A673 (cell line): ENCODE data around the gene ARMH1. TPM values are rescaled to one million over a fixed set of nuclear protein-coding genes. Genes with fewer than 3 reads are reported as not detected.
A peak's percentile ranks its signal among the peaks of the same experiment; 100 is the strongest.

Experiments
- Bru-seq: library from RNA; stranded (reverse); fragments of 400-500 nt; gene quantifications from one replicate; lab custom pipeline; 2021; lab: Mats Ljungman, UMichigan
- BruChase-seq, 2 experiments: library from RNA; stranded (reverse); fragments of 400-500 nt; gene quantifications; one replicate each; lab custom pipeline; 2021; lab: Mats Ljungman, UMichigan
- BruUV-seq: library from RNA; stranded (reverse); fragments of 400-500 nt; replicated peaks from 2 replicates; lab custom pipeline; 2021; lab: Mats Ljungman, UMichigan
- CTCF ChIA-PET: fragments of 300-600 bp; sonication (Branson Sonifier 250); formaldehyde crosslinking; loops from one replicate; lab custom pipeline; 2022; ENCODE audit warnings: antibody characterized with exemption; lab: Charles Lee
- POLR2A ChIA-PET: fragments of 300-600 bp; sonication (Branson Sonifier 250); formaldehyde crosslinking; loops from one replicate; lab custom pipeline; 2022; ENCODE audit warnings: antibody characterized with exemption; ENCODE audit not compliant: low non-redundant PET; lab: Charles Lee
- DNase-seq: peaks from one replicate; pipeline ENCODE4 v3.0.0-alpha.2; 2015; ENCODE audit warnings: low spot score
- H3K27ac ChIP-seq: fragments of 200-600 bp; sonication (generic); 2 replicates; pipeline ENCODE4 v1.5.1; 2016; ENCODE audit warnings: mixed run types, low read depth, mild to moderate bottlenecking, mixed read lengths, antibody characterized with exemption, low read length; ENCODE audit not compliant: poor library complexity, severe bottlenecking
- H3K27me3 ChIP-seq: fragments of 200-600 bp; sonication (generic); replicated peaks from 2 replicates; pipeline ENCODE4 v1.6.1; 2017; ENCODE audit warnings: mixed run types, low read depth, mild to moderate bottlenecking, mixed read lengths, antibody characterized with exemption, low read length; ENCODE audit not compliant: insufficient read depth, poor library complexity
- H3K36me3 ChIP-seq: fragments of 200-600 bp; sonication (generic); 2 replicates; pipeline ENCODE4 v1.6.1; 2016; ENCODE audit warnings: mixed run types, mild to moderate bottlenecking, mixed read lengths, antibody characterized with exemption, low read length; ENCODE audit not compliant: insufficient read depth, poor library complexity, severe bottlenecking
- H3K4me1 ChIP-seq: fragments of 200-600 bp; sonication (generic); 2 replicates; pipeline ENCODE4 v1.6.1; 2017; ENCODE audit warnings: mixed run types, mild to moderate bottlenecking, mixed read lengths, antibody characterized with exemption, low read length; ENCODE audit not compliant: insufficient read depth, poor library complexity, severe bottlenecking
- H3K4me3 ChIP-seq: fragments of 200-600 bp; sonication (generic); 2 replicates; pipeline ENCODE4 v1.5.1; 2016; ENCODE audit warnings: low read depth, mixed run types, mild to moderate bottlenecking, mixed read lengths, low read length; ENCODE audit not compliant: poor library complexity, severe bottlenecking
- H3K9me3 ChIP-seq: fragments of 200-600 bp; sonication (generic); 2 replicates; pipeline ENCODE4 v1.6.1; 2016; ENCODE audit warnings: mixed run types, low read depth, mild to moderate bottlenecking, mixed read lengths, antibody characterized with exemption, low read length; ENCODE audit not compliant: poor library complexity, severe bottlenecking
- CTCF ChIP-seq: fragments of 300-800, 200-600 bp; sonication (generic); conservative IDR thresholded peaks from 2 replicates; pipeline ENCODE4 v1.5.1; 2017; ENCODE audit warnings: low read depth, mild to moderate bottlenecking, antibody characterized with exemption, low read length, moderate library complexity, mixed read lengths
- EZH2 ChIP-seq: fragments of 200-600 bp; sonication (generic); IDR thresholded peaks from 2 replicates; pipeline ENCODE4 v1.6.1; 2017; ENCODE audit warnings: borderline replicate concordance, low read depth, mild to moderate bottlenecking, mixed read lengths, antibody characterized with exemption, low read length; ENCODE audit not compliant: poor library complexity, severe bottlenecking
- intact Hi-C: fragments of 100-400 bp; cut with micrococcal nuclease; formaldehyde crosslinking; loops from one replicate; pipeline ENCODE4 v1.10.0; 2022; ENCODE audit not compliant: unreplicated experiment
- long read RNA-seq: library from polyadenylated mRNA; stranded (forward); transcript quantifications from one replicate; pipeline ENCODE4 v2.0.0, GENCODE V29; 2022
- total RNA-seq: library from RNA; stranded (reverse); gene quantifications from 2 replicates; pipeline ENCODE4 v1.2.3, GENCODE V29; 2021

ARMH1 gene
- total RNA-seq = 0.26 and 0.87 TPM in 2 replicates
- percentile 30 among the genes with signal in this experiment for Bru-seq, nascent RNA
- BruChase-seq, experiment 1, labeled RNA remaining after a 2-hour chase = percentile 32 among the genes with signal in this experiment
- BruChase-seq, experiment 2, labeled RNA remaining after a 6-hour chase = percentile 42 among the genes with signal in this experiment
- long read RNA-seq, partial matches to known transcripts = 0 of 5 reads
- long read RNA-seq, other reads (novel, unspliced or antisense) = 5 of 5 reads

- Histone ChIP-seq H3K9me3 (no peaks in the 10 kb centered on the region), H3K4me3 (peak within 1 kb of the TSS; percentile 62), H3K4me1 (peaks cover 5% of the 10 kb centered on the region), H3K27ac (peak within 1 kb of the TSS; percentile 77), H3K27me3 (no peaks in the 10 kb centered on the region), H3K36me3 (no peaks in the 10 kb centered on the region)
- no TSS peak for BruUV-seq
- TF ChIP-seq EZH2 (no peak), CTCF (no peak)
- intact Hi-C loops = no loop called here
- ChIA-PET CTCF (interaction anchor here (1.0 kb wide), 1 partner anchor 15 kb away, joined by 3 read pairs; no protein-coding TSS in a partner anchor), POLR2A (interaction anchor here (0.5 to 1.0 kb wide), 3 partner anchors 47 to 68 kb away, joined by 4 to 7 read pairs (median 6); no protein-coding TSS in a partner anchor)
- DNase-seq = peak; percentile 99
Observed at GRCh38 chr1:44674113-44675000, at the start of gene ARMH1, which contains the start of gene TMEM53. Gene ARMH1 (plus strand): TSS chr1:44674714. CDS start chr1:44689698, 14,984 bp downstream. Gene TMEM53 (minus strand): TSS chr1:44674481. CDS start chr1:44674391, 90 bp downstream.

GRCh38 chr1:44625348-44625747 lies 49.2 kb upstream of the ARMH1 start:
- TF ChIP-seq EZH2 (no peak), CTCF (no peak)
- no peaks in the 10 kb centered on the region for H3K9me3 ChIP-seq
- ChIA-PET CTCF (interaction anchor here (0.5 kb wide), 1 partner anchor 28 kb away, joined by 5 read pairs; no protein-coding TSS in a partner anchor), POLR2A (no interaction called here)
- no TSS peak for BruUV-seq
- no peak overlapping the region for H3K4me3 ChIP-seq
- H3K27ac ChIP-seq = no peak overlapping the region
- no peaks in the 10 kb centered on the region for H3K4me1 ChIP-seq
- intact Hi-C loops = no loop called here
- H3K27me3 ChIP-seq = no peaks in the 10 kb centered on the region
- no peak for DNase-seq
- H3K36me3 ChIP-seq = no peaks in the 10 kb centered on the region

- no TSS peak for BruUV-seq
- H3K36me3 ChIP-seq = no peaks in the 10 kb centered on the region
- H3K27ac ChIP-seq = no peak overlapping the region
- POLR2A ChIA-PET = interaction anchor here (0.6 kb wide), 1 partner anchor 35 kb away, joined by 6 read pairs; no protein-coding TSS in a partner anchor
- intact Hi-C loops = no loop called here
- DNase-seq = no peak
- H3K27me3 ChIP-seq = no peaks in the 10 kb centered on the region
- no peak overlapping the region for H3K4me3 ChIP-seq
- no peaks in the 10 kb centered on the region for H3K9me3 ChIP-seq
- CTCF ChIA-PET = no interaction called here
- TF ChIP-seq EZH2 (no peak), CTCF (no peak)
- H3K4me1 ChIP-seq = peaks cover 10% of the 10 kb centered on the region
Observed at GRCh38 chr1:44628962-44629756, 45.4 kb upstream of the ARMH1 start.
